Cardiac muscle cell (in vitro differentiated cells and primary cell): Measurements from ENCODE around the gene ADH1C. TPM values are rescaled to one million over a fixed set of nuclear protein-coding genes. Genes with fewer than 3 reads are reported as not detected.
"Not testable (repeated sequence)": the region's sequence is repeated elsewhere in the genome, so short reads cannot be mapped to it uniquely, and the experiment has no call there.

Source experiments
- DNase-seq, 2 donors: peaks; one replicate each; pipeline versions ENCODE4 v3.0.0 to v3.0.0-alpha.2; 2010 to 2017; ENCODE audit warnings: low read depth in 1 of 2, low spot score in 1 of 2
- H3K27ac ChIP-seq: fragments of 200-600 bp; sonication (generic); 2 replicates; pipeline ENCODE4 v1.5.1; 2016
- H3K27me3 ChIP-seq: fragments of 200-600 bp; sonication (generic); 2 replicates; pipeline ENCODE4 v1.6.0; 2016; ENCODE audit warnings: control low read depth
- H3K36me3 ChIP-seq: fragments of 200-600 bp; sonication (generic); 2 replicates; pipeline ENCODE4 v1.5.1; 2016; ENCODE audit warnings: control low read depth
- H3K4me1 ChIP-seq: fragments of 200-600 bp; sonication (generic); 2 replicates; pipeline ENCODE4 v1.8.1; 2017; ENCODE audit warnings: low read depth, mild to moderate bottlenecking, mixed run types
- H3K4me3 ChIP-seq: fragments of 200-600 bp; sonication (generic); 2 replicates; pipeline ENCODE4 v1.5.1; 2016; ENCODE audit warnings: mild to moderate bottlenecking
- H3K9me3 ChIP-seq: fragments of 200-600 bp; sonication (generic); 2 replicates; pipeline ENCODE4 v1.5.1; 2017; ENCODE audit warnings: low read depth, mild to moderate bottlenecking, control low read depth
- CTCF ChIP-seq: IDR thresholded peaks from 2 replicates; pipeline ENCODE4 v1.5.1; 2012; ENCODE audit warnings: low read depth, mild to moderate bottlenecking, low read length
- polyA plus RNA-seq: library from polyadenylated mRNA; unstranded; fragments of >200 nt; fragmentation: Nextera tagmentation; extraction: Ambion mirVana; gene quantifications from 2 replicates; pipeline ENCODE4 v1.2.1, GENCODE V29; 2016
- total RNA-seq: library from RNA; depleted of rRNA; stranded (reverse); fragments of >200 nt; gene quantifications from 2 replicates; pipeline ENCODE4 v1.2.3, GENCODE V29; 2016

The ADH1C gene
- total and polyA plus RNA-seq, 2 experiments from 2014 or later, result not detected

GRCh38 chr4:99356992-99357391 is 4.4 kb upstream of the ADH1C start:
- Histone ChIP-seq H3K4me3 (no peak overlapping the region), H3K9me3 (no peaks in the 10 kb centered on the region), H3K4me1 (no peaks in the 10 kb centered on the region), H3K27ac (no peak overlapping the region), H3K36me3 (no peaks in the 10 kb centered on the region), H3K27me3 (no peaks in the 10 kb centered on the region)
- DNase-seq, result no peak
- TF ChIP-seq CTCF, result no peak

- not testable (repeated sequence) for DNase-seq, H3K27ac ChIP-seq, H3K9me3 ChIP-seq, H3K4me3 ChIP-seq, H3K4me1 ChIP-seq, H3K27me3 ChIP-seq, H3K36me3 ChIP-seq
These were observed 3.6 kb upstream of the ADH1C start for GRCh38 chr4:99356149-99356548.

GRCh38 chr4:99351487-99351886 is 1.1 kb downstream of the ADH1C start:
- no peaks in the 10 kb centered on the region for H3K27me3 ChIP-seq
- no peak overlapping the region for H3K27ac ChIP-seq
- H3K4me3 ChIP-seq, result no peak overlapping the region
- no peaks in the 10 kb centered on the region for H3K9me3 ChIP-seq
- no peak for DNase-seq
- TF ChIP-seq CTCF, result no peak
- no peaks in the 10 kb centered on the region for H3K36me3 ChIP-seq
- H3K4me1 ChIP-seq, result no peaks in the 10 kb centered on the region

GRCh38 chr4:99349338-99349737 is 3.2 kb downstream of the ADH1C start:
- no peak overlapping the region for H3K4me3 ChIP-seq
- no peak overlapping the region for H3K27ac ChIP-seq
- H3K27me3 ChIP-seq, result no peaks in the 10 kb centered on the region
- no peak for TF ChIP-seq CTCF
- H3K36me3 ChIP-seq, result no peaks in the 10 kb centered on the region
- H3K9me3 ChIP-seq, result no peaks in the 10 kb centered on the region
- no peak for DNase-seq
- no peaks in the 10 kb centered on the region for H3K4me1 ChIP-seq

GRCh38 chr4:99342624-99343023 is 9.9 kb downstream of the ADH1C start:
- not testable (repeated sequence) for H3K27me3 ChIP-seq, H3K27ac ChIP-seq, H3K4me1 ChIP-seq, DNase-seq, H3K9me3 ChIP-seq, H3K4me3 ChIP-seq, H3K36me3 ChIP-seq

GRCh38 chr4:99341426-99341825 is 11.1 kb downstream of the ADH1C start:
- H3K27ac ChIP-seq, result no peak overlapping the region
- no peak for DNase-seq
- no peaks in the 10 kb centered on the region for H3K36me3 ChIP-seq
- no peaks in the 10 kb centered on the region for H3K4me1 ChIP-seq
- TF ChIP-seq CTCF, result no peak
- H3K4me3 ChIP-seq, result no peak overlapping the region
- H3K9me3 ChIP-seq, result no peaks in the 10 kb centered on the region
- H3K27me3 ChIP-seq, result no peaks in the 10 kb centered on the region

GRCh38 chr4:99339172-99339571 is 13.4 kb downstream of the ADH1C start:
- Histone ChIP-seq H3K4me3 (no peak overlapping the region), H3K27me3 (no peaks in the 10 kb centered on the region), H3K9me3 (no peaks in the 10 kb centered on the region), H3K36me3 (no peaks in the 10 kb centered on the region), H3K4me1 (no peaks in the 10 kb centered on the region), H3K27ac (no peak overlapping the region)
- TF ChIP-seq CTCF, result no peak
- DNase-seq, result no peak
